Muscle layer of duodenum (tissue), 2 donors: ENCODE results near the gene CXCL13.

Experiments used
- H3K27ac ChIP-seq: one replicate; pipeline ENCODE4 v1.7.0; 2013; ENCODE audit warnings: mild to moderate bottlenecking, low read length
- H3K27me3 ChIP-seq: one replicate; pipeline ENCODE4 v1.7.0; 2013; ENCODE audit warnings: low read depth, mild to moderate bottlenecking, control low read depth, low read length
- H3K36me3 ChIP-seq, 2 donors: one replicate each; pipeline ENCODE4 v1.7.0; 2013; ENCODE audit warnings: low read length in 2 of 2, control low read depth in 1 of 2, mild to moderate bottlenecking in 1 of 2; ENCODE audit not compliant: insufficient read depth in 2 of 2, control insufficient read depth in 1 of 2
- H3K4me1 ChIP-seq, 2 donors: one replicate each; pipeline ENCODE4 v1.7.0; 2013; ENCODE audit warnings: low read length in 2 of 2, mild to moderate bottlenecking in 2 of 2, control low read depth in 1 of 2, moderate library complexity in 1 of 2; ENCODE audit not compliant: insufficient read depth in 2 of 2, control insufficient read depth in 1 of 2
- H3K4me3 ChIP-seq, 2 donors: one replicate each; pipeline ENCODE4 v1.7.0; 2013; ENCODE audit warnings: low read length in 2 of 2, low read depth in 1 of 2, mild to moderate bottlenecking in 1 of 2
- H3K9me3 ChIP-seq, 2 donors: one replicate each; pipeline ENCODE4 v1.7.0; 2013; ENCODE audit warnings: low read length in 2 of 2, control low read depth in 1 of 2, mild to moderate bottlenecking in 1 of 2; ENCODE audit not compliant: control insufficient read depth in 1 of 2
- donor health status: healthy.

Gene CXCL13

GRCh38 chr4:77613267-77613666, 7.6 kb downstream of the CXCL13 start:
- no peak overlapping the region for H3K27ac ChIP-seq
- no peaks in the 10 kb centered on the region for H3K9me3 ChIP-seq
- no peaks in the 10 kb centered on the region for H3K36me3 ChIP-seq
- H3K4me1 ChIP-seq, result no peaks in the 10 kb centered on the region
- no peak overlapping the region for H3K4me3 ChIP-seq
- H3K27me3 ChIP-seq, result no peaks in the 10 kb centered on the region

GRCh38 chr4:77615153-77615552, 9.5 kb downstream of the CXCL13 start:
- no peak overlapping the region for H3K4me3 ChIP-seq
- H3K27me3 ChIP-seq, result no peaks in the 10 kb centered on the region
- H3K36me3 ChIP-seq, result no peaks in the 10 kb centered on the region
- H3K27ac ChIP-seq, result no peak overlapping the region
- no peaks in the 10 kb centered on the region for H3K4me1 ChIP-seq
- H3K9me3 ChIP-seq, result no peaks in the 10 kb centered on the region

- Histone ChIP-seq H3K9me3 (no peaks in the 10 kb centered on the region), H3K27me3 (no peaks in the 10 kb centered on the region), H3K36me3 (no peaks in the 10 kb centered on the region), H3K4me1 (no peaks in the 10 kb centered on the region), H3K4me3 (no peak overlapping the region), H3K27ac (no peak overlapping the region)
Observed at GRCh38 chr4:77617203-77617602, 11.6 kb downstream of the CXCL13 start.

DNA sequence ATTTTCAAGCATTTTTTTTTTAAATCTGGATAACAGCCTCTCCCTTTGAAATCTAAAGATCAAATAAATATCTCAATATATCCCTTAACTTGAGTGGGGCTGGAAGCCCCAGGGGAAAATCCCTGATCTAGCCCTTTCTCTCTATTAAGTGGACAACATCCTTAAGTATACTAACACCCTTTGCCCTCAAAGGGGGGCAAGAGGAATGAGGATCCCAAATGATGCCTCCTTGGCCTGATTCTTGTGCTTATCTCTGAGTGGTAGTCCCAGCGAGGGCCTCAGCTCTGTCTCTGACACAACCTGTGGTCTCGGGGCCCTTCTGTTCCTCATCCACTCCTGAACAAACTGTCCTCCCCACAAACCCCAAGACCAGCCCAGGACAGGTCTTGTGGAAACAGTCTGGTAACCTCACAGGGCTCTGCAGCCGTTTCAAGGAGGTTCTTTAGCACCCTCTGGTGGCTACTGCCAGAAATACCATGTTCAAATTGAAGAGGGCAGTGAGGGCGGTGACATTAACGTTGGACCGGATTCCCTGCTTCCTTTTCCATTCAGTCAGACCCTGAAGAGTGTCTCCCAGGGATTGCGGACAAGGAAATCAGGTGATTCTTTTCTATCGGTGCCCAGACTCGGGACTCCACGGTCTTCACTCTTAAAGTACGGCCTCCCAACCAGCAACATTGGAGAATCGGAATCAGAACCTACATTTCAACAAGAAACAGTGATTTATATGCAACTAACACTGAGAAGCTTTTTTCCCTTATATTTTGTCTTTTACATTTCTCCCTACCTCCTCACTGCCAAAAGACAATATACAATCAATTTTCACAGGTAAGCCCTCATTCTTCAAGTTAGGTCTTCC, 13.0 kb downstream of the CXCL13 start:
- Histone ChIP-seq H3K27me3 (no peaks in the 10 kb centered on the region), H3K27ac (no peak overlapping the region), H3K4me1 (no peaks in the 10 kb centered on the region), H3K9me3 (no peaks in the 10 kb centered on the region), H3K36me3 (no peaks in the 10 kb centered on the region), H3K4me3 (peak overlapping the region in 1 of 2 donors; percentile 7)

- Histone ChIP-seq H3K36me3 (no peaks in the 10 kb centered on the region), H3K27ac (no peak overlapping the region), H3K4me3 (no peak overlapping the region), H3K27me3 (no peaks in the 10 kb centered on the region), H3K9me3 (no peaks in the 10 kb centered on the region), H3K4me1 (no peaks in the 10 kb centered on the region)
Observed at GRCh38 chr4:77619408-77619807, 13.8 kb downstream of the CXCL13 start.

GRCh38 chr4:77621254-77621653, 15.6 kb downstream of the CXCL13 start:
- H3K4me1 ChIP-seq, result no peaks in the 10 kb centered on the region

DNA sequence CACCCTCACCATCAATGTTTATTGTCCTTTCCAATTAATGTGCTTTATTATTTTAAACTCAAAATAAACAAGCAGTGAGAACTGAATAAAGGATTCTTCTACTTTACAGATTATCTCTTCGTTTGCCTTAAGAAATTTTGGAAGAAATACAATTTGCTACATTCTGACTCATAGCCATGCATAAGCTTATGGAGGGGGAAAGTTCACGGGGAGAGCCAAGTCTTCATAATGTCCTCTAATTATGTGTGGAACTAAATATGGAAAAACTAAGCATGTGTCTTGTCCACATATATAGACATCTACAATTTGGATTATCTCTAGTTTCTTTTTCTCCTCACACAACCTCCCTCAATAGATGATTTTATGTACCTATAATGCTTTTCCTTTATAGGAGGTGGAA, 17.5 kb downstream of the CXCL13 start:
- H3K27ac ChIP-seq, result no peak overlapping the region
- H3K4me3 ChIP-seq, result no peak overlapping the region
- H3K27me3 ChIP-seq, result no peaks in the 10 kb centered on the region
- no peaks in the 10 kb centered on the region for H3K9me3 ChIP-seq
- no peaks in the 10 kb centered on the region for H3K4me1 ChIP-seq
- H3K36me3 ChIP-seq, result no peaks in the 10 kb centered on the region

More at GRCh38 chr4:77621254-77621653, 15.6 kb downstream of the CXCL13 start:
- H3K36me3 ChIP-seq, result no peaks in the 10 kb centered on the region
- H3K27ac ChIP-seq, result no peak overlapping the region
- H3K9me3 ChIP-seq, result no peaks in the 10 kb centered on the region
- H3K27me3 ChIP-seq, result no peaks in the 10 kb centered on the region
- no peak overlapping the region for H3K4me3 ChIP-seq

DNA sequence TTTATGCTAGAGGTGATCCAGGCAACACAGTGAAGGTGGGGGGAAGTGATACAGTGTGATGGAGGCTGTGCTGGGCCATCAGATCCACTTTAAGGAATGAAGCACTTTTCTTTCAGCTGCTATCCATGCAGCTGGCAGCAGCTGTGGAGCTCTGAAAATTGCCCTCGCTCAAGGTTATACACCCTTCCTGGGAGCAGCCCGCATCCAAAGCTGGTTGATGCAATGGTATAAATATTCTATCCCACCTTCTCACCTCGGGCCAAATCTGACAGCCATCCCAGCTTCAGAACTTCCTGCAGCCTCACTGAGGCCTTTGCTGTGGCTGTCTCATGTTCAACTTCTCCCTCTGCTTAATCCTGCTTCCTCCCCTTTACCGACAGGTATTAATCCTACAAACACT, 18.6 kb downstream of the CXCL13 start:
- H3K9me3 ChIP-seq, result no peaks in the 10 kb centered on the region
- H3K27me3 ChIP-seq, result no peaks in the 10 kb centered on the region
- no peak overlapping the region for H3K27ac ChIP-seq
- no peaks in the 10 kb centered on the region for H3K4me1 ChIP-seq
- no peak overlapping the region for H3K4me3 ChIP-seq
- H3K36me3 ChIP-seq, result no peaks in the 10 kb centered on the region

- Histone ChIP-seq H3K27ac (no peak overlapping the region), H3K27me3 (no peaks in the 10 kb centered on the region), H3K9me3 (no peaks in the 10 kb centered on the region), H3K4me1 (no peaks in the 10 kb centered on the region), H3K36me3 (no peaks in the 10 kb centered on the region), H3K4me3 (no peak overlapping the region)
Observed at GRCh38 chr4:77625485-77625884, 19.9 kb downstream of the CXCL13 start.

DNA sequence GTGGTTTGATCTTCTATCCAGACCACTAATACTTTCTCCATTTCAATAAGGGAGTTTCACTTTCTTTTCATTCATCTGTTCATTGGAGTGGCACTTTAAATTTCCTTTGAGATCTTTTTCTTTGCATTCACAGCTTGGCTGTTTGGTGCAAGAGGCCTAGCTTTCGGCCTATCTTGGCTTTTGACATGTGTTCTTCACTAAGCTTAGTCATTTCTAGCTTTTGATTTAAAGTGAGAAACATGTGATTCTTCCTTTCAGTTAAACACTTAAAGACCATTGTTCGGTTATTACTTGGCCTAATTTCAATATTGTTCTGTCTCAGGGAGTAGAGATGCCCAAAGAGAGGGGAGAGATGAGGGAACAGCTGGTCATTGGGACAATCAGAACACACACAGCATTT, 24.3 kb downstream of the CXCL13 start:
- no peak overlapping the region for H3K27ac ChIP-seq
- H3K27me3 ChIP-seq, result no peaks in the 10 kb centered on the region

GRCh38 chr4:77631276-77631675, 25.7 kb downstream of the CXCL13 start:
- no peaks in the 10 kb centered on the region for H3K9me3 ChIP-seq
- H3K36me3 ChIP-seq, result no peaks in the 10 kb centered on the region
- no peak overlapping the region for H3K4me3 ChIP-seq
- no peak overlapping the region for H3K27ac ChIP-seq
- H3K27me3 ChIP-seq, result no peaks in the 10 kb centered on the region
- H3K4me1 ChIP-seq, result no peaks in the 10 kb centered on the region

More for the DNA sequence above, 24.3 kb downstream of the CXCL13 start:
- H3K36me3 ChIP-seq, result no peaks in the 10 kb centered on the region
- H3K4me3 ChIP-seq, result no peak overlapping the region
- H3K9me3 ChIP-seq, result no peaks in the 10 kb centered on the region
- no peaks in the 10 kb centered on the region for H3K4me1 ChIP-seq
